ENCODE results near the gene BLMH. TPM values are rescaled to one million over a fixed set of nuclear protein-coding genes. Genes with fewer than 3 reads are reported as not detected.

Gene BLMH
- total and polyA plus RNA-seq, 2 experiments from 2014 or later: 36.4 to 58.7 TPM

DNA sequence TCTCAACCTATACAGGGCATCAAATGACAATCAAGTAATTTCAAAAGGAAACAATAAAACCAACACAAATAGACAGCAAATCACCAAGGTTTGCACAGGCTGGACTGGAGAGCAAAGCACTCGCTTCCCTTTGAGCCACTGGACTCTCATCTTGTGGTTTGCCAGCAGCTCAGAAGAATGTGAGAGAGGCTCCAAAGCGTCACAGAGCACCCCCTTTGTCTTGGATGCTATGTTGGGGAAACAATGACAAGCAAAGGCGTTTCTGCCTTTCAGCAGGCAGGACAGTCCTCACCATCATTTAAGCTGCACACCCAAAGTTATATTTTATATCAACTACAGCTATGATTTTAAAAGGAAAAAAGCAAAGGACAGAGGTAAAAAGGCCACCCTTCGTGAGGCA, 69.5 kb downstream of the BLMH start (continued):
- TF ChIP-seq EZH2 (IDR thresholded peaks at IDR 0.05; ENCODE audit: low read depth, unreplicated experiment) (no peak), NANOG (IDR thresholded peaks at IDR 0.05; ENCODE audit: borderline replicate concordance) (no peak), CREB1 (CRISPR knock-in tag; IDR thresholded peaks at IDR 0.05; ENCODE audit: low read depth) (no peak), ZNF331 (CRISPR knock-in tag; IDR thresholded peaks at IDR 0.05; ENCODE audit: low read depth) (no peak), REST (IDR thresholded peaks at IDR 0.05; ENCODE audit: unreplicated experiment) (no peak), STAT1 (IDR thresholded peaks at IDR 0.05; ENCODE audit: unreplicated experiment) (no peak), POLR2AphosphoS5 (IDR thresholded peaks at IDR 0.05; ENCODE audit: low read depth) (no peak), JUNB (IDR thresholded peaks at IDR 0.05; ENCODE audit: unreplicated experiment) (no peak), ZNF114 (CRISPR knock-in tag; IDR thresholded peaks at IDR 0.05) (no peak)

GRCh38 chr17:30221346-30221745, 70.4 kb downstream of the BLMH start:
- Histone ChIP-seq H3F3A (replicated peaks; ENCODE audit: low read depth) (no peaks in the 10 kb centered on the region), H3K4me3 (no peak overlapping the region), H4K20me1 (replicated peaks; ENCODE audit: insufficient read depth) (no peaks in the 10 kb centered on the region), H3K4me2 (no peak overlapping the region), H2AFZ (no peak overlapping the region), H3K36me3 (ENCODE audit: insufficient read depth) (no peaks in the 10 kb centered on the region), H3K9me2 (ENCODE audit: insufficient read depth) (no peaks in the 10 kb centered on the region), H3K27me3 (ENCODE audit: insufficient read depth) (no peaks in the 10 kb centered on the region), H3K79me2 (replicated peaks; ENCODE audit: insufficient read depth) (no peaks in the 10 kb centered on the region), H3K4me1 (ENCODE audit: insufficient read depth) (no peaks in the 10 kb centered on the region), H3K27ac (ENCODE audit: low read depth) (no peak overlapping the region)
- TF ChIP-seq ZNF331 (CRISPR knock-in tag; IDR thresholded peaks at IDR 0.05; ENCODE audit: low read depth): no peak
- TF ChIP-seq CREB1 (CRISPR knock-in tag; IDR thresholded peaks at IDR 0.05; ENCODE audit: low read depth): no peak
- no peak for TF ChIP-seq STAT1 (IDR thresholded peaks at IDR 0.05; ENCODE audit: unreplicated experiment)
- no peak for TF ChIP-seq POLR2AphosphoS5 (IDR thresholded peaks at IDR 0.05; ENCODE audit: low read depth)
- no peak for TF ChIP-seq ZNF114 (CRISPR knock-in tag; IDR thresholded peaks at IDR 0.05)
- Mint-ChIP-seq H3K36me3 (ENCODE audit: low read depth) (no peaks in the 10 kb centered on the region), H3K4me1 (peaks cover 4% of the 10 kb centered on the region), H3K9me3 (no peaks in the 10 kb centered on the region), H3K4me3 (no peak overlapping the region), H3K27me3 (ENCODE audit: insufficient read depth, low read depth, poor library complexity) (peaks cover 3% of the 10 kb centered on the region), H3K27ac (no peak overlapping the region)
- DNase-seq (ENCODE audit: low spot score) (no peak), ATAC-seq (no peak)

GRCh38 chr17:30220414-30220813, 71.3 kb downstream of the BLMH start:
- H3K9me3 Mint-ChIP-seq: no peaks in the 10 kb centered on the region
- H3K36me3 ChIP-seq (ENCODE audit: insufficient read depth): no peaks in the 10 kb centered on the region
- no peaks in the 10 kb centered on the region for H3K4me1 ChIP-seq (ENCODE audit: insufficient read depth)
- H4K20me1 ChIP-seq (replicated peaks; ENCODE audit: insufficient read depth): no peaks in the 10 kb centered on the region
- DNase-seq (ENCODE audit: low spot score) (no peak), ATAC-seq (no peak)
- no peaks in the 10 kb centered on the region for H3K36me3 Mint-ChIP-seq (ENCODE audit: low read depth)
- H3K27me3 ChIP-seq (ENCODE audit: insufficient read depth): no peaks in the 10 kb centered on the region
- no peak overlapping the region for H2AFZ ChIP-seq
- H3K79me2 ChIP-seq (replicated peaks; ENCODE audit: insufficient read depth): no peaks in the 10 kb centered on the region
- H3K9me2 ChIP-seq (ENCODE audit: insufficient read depth): no peaks in the 10 kb centered on the region
- no peak overlapping the region for H3K4me3 Mint-ChIP-seq
- H3F3A ChIP-seq (replicated peaks; ENCODE audit: low read depth): no peaks in the 10 kb centered on the region
- H3K4me2 ChIP-seq: no peak overlapping the region
- H3K27me3 Mint-ChIP-seq (ENCODE audit: insufficient read depth, low read depth, poor library complexity): peaks cover 3% of the 10 kb centered on the region
- no peak overlapping the region for H3K27ac Mint-ChIP-seq
- no peak overlapping the region for H3K27ac ChIP-seq (ENCODE audit: low read depth)
- peaks cover 6% of the 10 kb centered on the region for H3K4me1 Mint-ChIP-seq
- H3K4me3 ChIP-seq: no peak overlapping the region
- TF ChIP-seq CTCF (conservative IDR thresholded peaks at IDR 0.05; ENCODE audit: low read depth in 2 of 2) (no peak), CREB1 (CRISPR knock-in tag; IDR thresholded peaks at IDR 0.05; ENCODE audit: low read depth) (no peak), ETS1 (IDR thresholded peaks at IDR 0.05) (no peak), STAT1 (IDR thresholded peaks at IDR 0.05; ENCODE audit: unreplicated experiment) (no peak), EZH2 (IDR thresholded peaks at IDR 0.05; ENCODE audit: low read depth, unreplicated experiment) (no peak), NANOG (IDR thresholded peaks at IDR 0.05; ENCODE audit: borderline replicate concordance) (no peak)
